Dendritic cell treated with granulocyte-macrophage colony-stimulating factor and Interleukin-4, amounts not matched to agents 40 ng/mL and 50 ng/mL, for 4 days (primary cell): ENCODE results near the gene ZFHX3.

Source experiments
- H3K27ac Mint-ChIP-seq: one replicate; pipeline ENCODE4 v1.8.0; 2022; ENCODE audit warnings: mild to moderate bottlenecking, mixed read lengths
- H3K27me3 Mint-ChIP-seq: one replicate; pipeline ENCODE4 v1.8.0; 2022; ENCODE audit warnings: mild to moderate bottlenecking, mixed read lengths
- H3K36me3 Mint-ChIP-seq: one replicate; pipeline ENCODE4 v1.8.0; 2022; ENCODE audit warnings: low read depth, mixed read lengths
- H3K4me1 Mint-ChIP-seq: one replicate; pipeline ENCODE4 v1.8.0; 2022; ENCODE audit warnings: low read depth, mixed read lengths
- H3K4me3 Mint-ChIP-seq: one replicate; pipeline ENCODE4 v1.8.0; 2022; ENCODE audit warnings: mild to moderate bottlenecking, moderate library complexity, mixed read lengths
- H3K9me3 Mint-ChIP-seq: one replicate; pipeline ENCODE4 v1.8.0; 2022; ENCODE audit warnings: mixed read lengths
- intact Hi-C: fragments of 100-400 bp; cut with micrococcal nuclease; formaldehyde crosslinking; loops from one replicate; pipeline ENCODE4 v1.15.0; 2022

ZFHX3 gene

GRCh38 chr16:73049511-73049910, 1.6 kb upstream of the ZFHX3 start:
- H3K36me3 Mint-ChIP-seq = peaks cover 5% of the 10 kb centered on the region
- intact Hi-C loops = loop anchor here (5.0 kb wide), 1 partner anchor 217 kb away; no protein-coding TSS in a partner anchor
- H3K27me3 Mint-ChIP-seq = peaks cover 6% of the 10 kb centered on the region
- H3K4me1 Mint-ChIP-seq = peaks cover 44% of the 10 kb centered on the region
- peak overlapping the region; percentile 78 for H3K27ac Mint-ChIP-seq
- H3K9me3 Mint-ChIP-seq = no peaks in the 10 kb centered on the region
- no peak overlapping the region for H3K4me3 Mint-ChIP-seq

DNA sequence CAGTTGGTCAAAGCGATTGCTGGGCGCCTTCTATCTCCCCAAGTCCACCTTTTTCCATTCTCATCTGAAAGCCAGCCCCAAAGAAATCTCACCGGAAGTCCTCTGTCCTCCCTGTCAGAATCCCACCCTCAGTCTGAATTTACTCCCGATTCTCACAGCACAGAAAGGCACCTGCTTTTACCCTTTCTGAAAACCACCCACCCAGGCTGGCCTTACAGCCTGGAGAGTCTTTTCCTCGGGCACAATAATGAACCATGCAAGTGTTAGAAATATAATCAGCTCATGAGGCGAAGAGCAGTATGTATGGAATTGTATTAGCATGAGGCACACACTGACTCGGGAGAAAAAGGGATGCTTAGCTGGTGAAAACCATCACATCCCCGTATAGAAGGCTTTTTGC, 1.2 kb upstream of the ZFHX3 start:
- peaks cover 5% of the 10 kb centered on the region for H3K36me3 Mint-ChIP-seq
- H3K27me3 Mint-ChIP-seq = peaks cover 4% of the 10 kb centered on the region
- peaks cover 44% of the 10 kb centered on the region for H3K4me1 Mint-ChIP-seq
- peak overlapping the region; percentile 78 for H3K27ac Mint-ChIP-seq
- peak overlapping the region; percentile 70 for H3K4me3 Mint-ChIP-seq
- H3K9me3 Mint-ChIP-seq = no peaks in the 10 kb centered on the region
- intact Hi-C loops = loop anchor here (5.0 kb wide), 1 partner anchor 217 kb away; no protein-coding TSS in a partner anchor

DNA sequence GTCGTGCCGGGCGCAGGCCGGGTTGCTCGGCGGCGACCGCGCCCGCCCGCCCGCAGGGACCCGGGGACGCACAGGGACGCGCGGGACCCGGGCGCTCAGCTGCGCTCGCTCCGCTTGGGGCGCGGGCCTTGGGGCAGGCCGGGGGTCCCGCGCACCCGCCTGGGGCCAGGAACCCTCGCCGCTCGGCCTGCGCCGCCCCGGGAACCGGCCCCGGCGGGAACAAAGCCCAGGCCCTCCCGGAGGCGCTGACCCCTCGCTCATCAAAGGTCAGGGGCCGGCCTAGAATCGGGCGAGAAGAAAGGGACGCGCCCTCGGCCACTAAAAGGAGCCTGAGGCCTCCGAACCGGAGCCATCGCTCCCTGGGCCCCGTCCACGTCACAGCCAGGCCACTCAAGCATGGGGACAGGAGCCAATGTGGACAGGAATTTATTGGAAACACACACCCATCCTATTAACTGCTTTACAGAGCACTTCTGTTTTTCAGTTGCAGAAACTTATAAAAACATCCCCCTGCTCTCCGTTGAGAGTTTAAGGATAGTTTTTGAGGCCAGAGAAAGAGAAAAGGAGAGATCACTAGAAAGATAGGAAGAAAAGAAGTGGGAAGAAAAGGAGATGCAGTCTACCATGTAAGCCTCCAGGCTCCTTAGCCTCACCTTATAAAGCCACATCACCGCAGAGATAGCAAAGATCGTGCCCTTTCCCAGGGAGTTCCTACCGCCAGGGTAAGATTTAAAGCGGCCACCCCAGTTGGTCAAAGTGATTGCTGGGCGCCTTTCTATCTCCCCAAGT, 558 bp upstream of the ZFHX3 start:
- intact Hi-C loops = loop anchor here (5.0 kb wide), 1 partner anchor 216 kb away; no protein-coding TSS in a partner anchor
- peak overlapping the region; percentile 80 for H3K4me3 Mint-ChIP-seq
- H3K27ac Mint-ChIP-seq = peak overlapping the region; percentile 78

DNA sequence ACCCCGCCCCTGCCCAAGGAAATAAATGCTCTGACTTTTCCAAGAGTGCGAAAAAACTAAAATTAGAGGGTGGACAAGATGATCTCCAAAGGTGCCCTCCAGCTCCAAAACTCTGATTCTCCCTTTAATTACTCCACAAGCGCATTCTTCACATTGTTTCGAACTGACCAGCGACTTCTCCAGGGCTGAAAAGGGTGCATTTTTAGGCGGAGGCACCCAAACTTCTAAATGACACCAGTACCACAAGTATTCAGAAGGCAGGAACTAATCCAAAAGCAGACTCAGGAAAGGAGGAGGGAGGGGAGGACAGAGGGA, 750 bp downstream of the ZFHX3 start:
- no peaks in the 10 kb centered on the region for H3K27me3 Mint-ChIP-seq
- H3K36me3 Mint-ChIP-seq = peaks cover 7% of the 10 kb centered on the region
- intact Hi-C loops = loop anchor here (5.0 kb wide), 1 partner anchor 215 kb away; no protein-coding TSS in a partner anchor
- peak overlapping the region; percentile 80 for H3K4me3 Mint-ChIP-seq
- peaks cover 63% of the 10 kb centered on the region for H3K4me1 Mint-ChIP-seq
- H3K9me3 Mint-ChIP-seq = no peaks in the 10 kb centered on the region
- H3K27ac Mint-ChIP-seq = peak overlapping the region; percentile 68

More for the DNA sequence above, 558 bp upstream of the ZFHX3 start:
- Mint-ChIP-seq H3K9me3 (no peaks in the 10 kb centered on the region), H3K27me3 (peaks cover 3% of the 10 kb centered on the region), H3K36me3 (peaks cover 2% of the 10 kb centered on the region), H3K4me1 (peaks cover 51% of the 10 kb centered on the region)

DNA sequence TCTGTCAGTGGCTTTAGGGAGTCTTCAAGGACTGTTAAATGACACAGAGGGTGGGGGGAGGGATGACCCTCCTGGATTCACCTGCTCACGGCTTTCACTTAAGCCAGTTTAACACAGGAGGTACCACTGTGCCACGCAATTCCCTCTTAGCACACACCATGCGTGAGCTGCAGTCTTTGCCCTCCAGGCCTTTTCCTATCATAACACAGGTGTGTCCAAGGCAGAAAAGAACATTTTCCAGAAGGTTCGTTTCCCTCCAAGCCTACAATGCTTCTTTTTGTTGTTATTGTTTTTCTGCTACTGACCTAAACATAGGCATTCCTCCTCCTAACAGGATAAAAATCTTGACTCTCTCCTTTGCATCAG, 1.1 kb downstream of the ZFHX3 start:
- Mint-ChIP-seq H3K4me3 (peak overlapping the region; percentile 80), H3K27ac (peak overlapping the region; percentile 68), H3K36me3 (peaks cover 7% of the 10 kb centered on the region), H3K27me3 (no peaks in the 10 kb centered on the region), H3K9me3 (no peaks in the 10 kb centered on the region), H3K4me1 (peaks cover 66% of the 10 kb centered on the region)
- intact Hi-C loops = loop anchor here (5.0 kb wide), 1 partner anchor 215 kb away; no protein-coding TSS in a partner anchor

GRCh38 chr16:73046202-73046848, 1.6 kb downstream of the ZFHX3 start:
- intact Hi-C loops = loop anchor here (5.0 kb wide), 1 partner anchor 214 kb away; no protein-coding TSS in a partner anchor
- Mint-ChIP-seq H3K4me3 (no peak overlapping the region), H3K9me3 (no peaks in the 10 kb centered on the region), H3K27me3 (no peaks in the 10 kb centered on the region), H3K36me3 (peaks cover 7% of the 10 kb centered on the region), H3K4me1 (peaks cover 71% of the 10 kb centered on the region), H3K27ac (no peak overlapping the region)

GRCh38 chr16:73043828-73044467, 4.0 kb downstream of the ZFHX3 start:
- Mint-ChIP-seq H3K4me1 (peaks cover 81% of the 10 kb centered on the region), H3K27ac (no peak overlapping the region), H3K9me3 (no peaks in the 10 kb centered on the region), H3K27me3 (no peaks in the 10 kb centered on the region), H3K36me3 (peaks cover 7% of the 10 kb centered on the region), H3K4me3 (no peak overlapping the region)
- intact Hi-C loops = no loop called here

DNA sequence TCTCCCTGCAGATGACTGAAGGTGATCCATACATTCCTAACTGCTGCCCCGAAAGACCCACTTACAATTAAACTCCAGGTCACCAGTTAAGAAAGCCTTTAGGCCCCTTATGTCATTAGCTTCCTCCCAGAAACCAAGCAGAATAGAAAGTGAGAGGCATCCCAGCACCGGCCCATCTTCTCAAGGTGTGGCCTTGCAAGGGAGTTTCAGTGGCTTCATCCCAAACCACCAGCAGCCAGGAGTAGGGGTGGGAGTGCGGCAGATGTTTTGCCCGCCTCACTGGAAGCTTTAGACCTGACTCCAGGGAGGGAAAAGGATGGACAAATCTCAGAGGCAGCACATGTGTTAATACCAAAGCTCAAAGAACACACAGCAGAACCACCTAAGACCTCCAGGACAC, 5.1 kb downstream of the ZFHX3 start:
- Mint-ChIP-seq H3K27ac (peak overlapping the region; percentile 47), H3K27me3 (peaks cover 3% of the 10 kb centered on the region), H3K4me3 (no peak overlapping the region), H3K4me1 (peaks cover 79% of the 10 kb centered on the region), H3K9me3 (no peaks in the 10 kb centered on the region), H3K36me3 (peaks cover 7% of the 10 kb centered on the region)
- intact Hi-C loops = no loop called here

DNA sequence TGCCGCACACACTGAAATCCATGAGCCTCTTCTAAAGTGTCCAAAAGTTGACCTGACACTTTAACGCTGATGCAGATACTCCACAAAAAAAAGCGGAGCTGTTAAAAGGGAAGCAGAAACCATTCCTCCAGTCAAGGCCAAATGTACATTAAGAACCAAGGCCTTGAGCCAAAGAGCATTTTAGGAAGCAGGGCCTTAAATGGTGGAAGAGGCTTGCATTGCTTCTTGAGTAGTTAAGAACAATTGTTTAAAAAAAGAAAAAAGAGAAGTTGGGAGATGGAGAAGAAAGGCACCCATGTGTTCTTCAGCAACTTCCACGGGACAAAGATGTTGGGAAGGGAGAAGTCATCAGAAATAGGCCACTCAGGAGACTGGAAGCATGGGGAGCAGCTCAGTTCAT, 6.3 kb downstream of the ZFHX3 start:
- H3K4me3 Mint-ChIP-seq = no peak overlapping the region
- H3K9me3 Mint-ChIP-seq = no peaks in the 10 kb centered on the region
- H3K27ac Mint-ChIP-seq = peak overlapping the region; percentile 47
- H3K4me1 Mint-ChIP-seq = peaks cover 80% of the 10 kb centered on the region
- peaks cover 11% of the 10 kb centered on the region for H3K27me3 Mint-ChIP-seq
- intact Hi-C loops = no loop called here
- peaks cover 7% of the 10 kb centered on the region for H3K36me3 Mint-ChIP-seq

GRCh38 chr16:73040735-73041402, 7.1 kb downstream of the ZFHX3 start:
- H3K27me3 Mint-ChIP-seq = peaks cover 16% of the 10 kb centered on the region
- no peak overlapping the region for H3K4me3 Mint-ChIP-seq
- intact Hi-C loops = no loop called here

DNA sequence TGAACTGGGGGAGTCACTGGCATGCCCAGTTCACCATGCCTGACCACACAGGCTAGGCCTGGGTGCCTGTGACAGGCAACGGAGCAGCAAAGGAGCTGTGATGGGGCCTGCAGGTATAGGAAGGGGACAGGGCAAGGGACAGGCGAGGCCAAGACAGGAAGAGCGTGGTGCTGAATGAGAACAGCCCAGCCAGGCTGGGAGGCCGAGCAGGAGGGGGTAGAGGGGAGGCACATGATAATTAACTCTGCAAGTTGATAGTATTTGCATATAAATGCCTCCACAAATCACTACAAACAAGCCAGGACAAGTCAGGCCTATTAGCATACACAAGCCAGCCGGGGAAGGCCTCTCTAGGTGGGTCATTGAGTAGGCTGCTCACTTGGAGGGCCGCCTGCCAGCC, 7.8 kb downstream of the ZFHX3 start:
- intact Hi-C loops = no loop called here

More at GRCh38 chr16:73040735-73041402, 7.1 kb downstream of the ZFHX3 start:
- Mint-ChIP-seq H3K36me3 (peaks cover 7% of the 10 kb centered on the region), H3K9me3 (no peaks in the 10 kb centered on the region), H3K4me1 (peaks cover 80% of the 10 kb centered on the region), H3K27ac (peak overlapping the region; percentile 47)

GRCh38 chr16:73037845-73038570, 9.9 kb downstream of the ZFHX3 start:
- intact Hi-C loops = loop anchor here (5.0 kb wide), 1 partner anchor 159 kb away; no protein-coding TSS in a partner anchor
- Mint-ChIP-seq H3K4me1 (peaks cover 69% of the 10 kb centered on the region), H3K27ac (no peak overlapping the region), H3K4me3 (no peak overlapping the region), H3K27me3 (peaks cover 27% of the 10 kb centered on the region), H3K9me3 (no peaks in the 10 kb centered on the region), H3K36me3 (peaks cover 7% of the 10 kb centered on the region)

More for the DNA sequence above, 7.8 kb downstream of the ZFHX3 start:
- Mint-ChIP-seq H3K36me3 (peaks cover 7% of the 10 kb centered on the region), H3K27ac (no peak overlapping the region), H3K9me3 (no peaks in the 10 kb centered on the region), H3K27me3 (peaks cover 17% of the 10 kb centered on the region), H3K4me1 (peaks cover 76% of the 10 kb centered on the region), H3K4me3 (no peak overlapping the region)

DNA sequence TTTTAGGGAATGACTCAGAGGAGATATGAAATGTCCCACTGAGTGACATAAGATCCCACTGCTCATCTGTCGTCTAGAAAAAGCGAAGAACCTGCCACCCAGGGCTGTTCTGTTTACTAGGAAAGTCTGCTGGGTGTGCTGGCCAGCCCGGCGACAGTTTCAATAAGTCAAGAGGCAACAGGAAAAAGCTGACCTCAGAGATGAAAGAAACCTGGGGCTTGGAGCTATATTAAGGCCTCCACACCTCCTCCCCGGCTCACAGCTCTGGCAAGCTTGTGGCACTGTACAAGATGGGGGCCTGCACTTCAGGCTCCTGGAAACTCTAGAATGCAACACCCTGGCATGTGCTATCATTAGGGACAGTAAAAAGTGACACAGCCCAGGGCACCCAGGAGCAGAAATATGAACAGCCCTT, 10.6 kb downstream of the ZFHX3 start:
- Mint-ChIP-seq H3K27me3 (peaks cover 27% of the 10 kb centered on the region), H3K4me1 (peaks cover 69% of the 10 kb centered on the region)
- intact Hi-C loops = loop anchor here (5.0 kb wide), 1 partner anchor 160 kb away; no protein-coding TSS in a partner anchor

More for the DNA sequence above, 10.6 kb downstream of the ZFHX3 start:
- H3K36me3 Mint-ChIP-seq = peaks cover 1% of the 10 kb centered on the region
- no peaks in the 10 kb centered on the region for H3K9me3 Mint-ChIP-seq
- H3K4me3 Mint-ChIP-seq = no peak overlapping the region
- no peak overlapping the region for H3K27ac Mint-ChIP-seq
